GM18907 (cell line): ENCODE data around the gene RBM20.

Experiments
- ATAC-seq: cut with Tn5 transposase; IDR thresholded peaks from one replicate; pipeline ENCODE4 v1.9.1; 2021; ENCODE audit warnings: mild to moderate bottlenecking, moderate library complexity; ENCODE audit not compliant: unreplicated experiment

RBM20 gene

DNA sequence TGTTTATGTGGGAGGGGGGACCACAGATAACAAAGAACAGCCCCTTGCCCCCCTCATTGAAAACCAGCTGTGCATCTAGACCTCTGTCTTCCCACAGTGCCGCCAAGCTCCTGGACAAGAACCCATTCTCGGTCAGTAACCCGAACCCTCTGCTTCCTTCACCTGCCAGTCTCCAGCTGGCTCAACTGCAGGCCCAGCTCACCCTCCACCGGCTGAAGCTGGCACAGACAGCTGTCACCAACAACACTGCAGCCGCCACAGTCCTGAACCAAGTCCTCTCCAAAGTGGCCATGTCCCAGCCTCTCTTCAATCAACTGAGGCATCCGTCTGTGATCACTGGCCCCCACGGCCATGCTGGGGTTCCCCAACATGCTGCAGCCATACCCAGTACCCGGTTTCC lies 136.6 kb downstream of the RBM20 start:
- no peak for ATAC-seq

DNA sequence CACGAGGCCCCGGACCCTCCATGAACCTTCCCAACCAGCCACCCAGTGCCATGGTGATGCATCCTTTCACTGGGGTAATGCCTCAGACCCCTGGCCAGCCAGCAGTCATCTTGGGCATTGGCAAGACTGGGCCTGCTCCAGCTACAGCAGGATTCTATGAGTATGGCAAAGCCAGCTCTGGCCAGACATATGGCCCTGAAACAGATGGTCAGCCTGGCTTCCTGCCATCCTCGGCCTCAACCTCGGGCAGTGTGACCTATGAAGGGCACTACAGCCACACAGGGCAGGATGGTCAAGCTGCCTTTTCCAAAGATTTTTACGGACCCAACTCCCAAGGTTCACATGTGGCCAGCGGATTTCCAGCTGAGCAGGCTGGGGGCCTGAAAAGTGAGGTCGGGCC lies 137.0 kb downstream of the RBM20 start:
- ATAC-seq = no peak

DNA sequence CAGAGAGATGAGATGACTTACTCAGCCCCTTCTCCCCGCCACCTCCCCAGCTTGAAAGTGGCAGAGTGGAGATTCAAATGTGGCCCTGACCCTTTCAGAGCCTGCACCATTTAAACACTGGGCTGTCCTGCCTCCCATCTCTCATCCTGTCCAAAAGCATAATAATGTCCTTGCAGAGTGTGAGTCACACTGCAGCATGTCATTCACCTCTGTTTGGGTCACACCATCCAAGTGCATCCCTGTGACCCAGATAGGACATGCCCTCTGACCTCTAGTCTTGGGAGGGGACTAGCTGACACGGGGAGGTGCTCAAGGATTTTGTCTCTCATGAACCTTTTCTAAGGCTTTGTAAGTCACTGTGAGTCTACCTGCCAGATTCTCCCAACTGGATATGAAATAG lies 138.5 kb downstream of the RBM20 start:
- ATAC-seq = no peak

DNA sequence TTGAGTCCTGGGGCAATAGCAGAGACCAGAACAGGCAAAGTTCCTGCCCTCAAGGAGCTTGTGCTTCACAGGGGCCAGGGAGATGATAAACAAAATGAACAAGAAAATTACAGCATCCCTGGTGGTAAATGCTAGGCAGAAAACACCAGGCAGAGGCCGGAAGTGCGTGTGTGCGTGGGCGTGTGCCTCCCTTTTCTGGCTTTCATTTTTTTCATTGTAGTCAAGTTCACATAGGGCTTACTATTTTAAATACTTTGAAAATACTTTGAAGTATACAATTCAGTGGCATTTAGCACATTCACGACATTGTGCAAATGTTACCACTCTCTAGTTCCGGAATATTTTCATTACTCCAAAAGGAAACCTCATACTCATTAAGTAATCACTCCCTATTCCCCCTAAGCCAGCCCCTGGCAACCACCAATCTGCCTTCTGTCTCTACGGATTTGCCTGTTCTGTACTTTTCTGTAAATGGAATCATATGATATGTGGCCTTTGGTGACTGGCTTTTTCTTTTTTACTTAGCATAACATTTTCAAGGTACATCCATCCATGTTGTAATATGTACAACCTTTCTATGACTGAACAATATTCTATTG lies 139.5 kb downstream of the RBM20 start:
- ATAC-seq = no peak

DNA sequence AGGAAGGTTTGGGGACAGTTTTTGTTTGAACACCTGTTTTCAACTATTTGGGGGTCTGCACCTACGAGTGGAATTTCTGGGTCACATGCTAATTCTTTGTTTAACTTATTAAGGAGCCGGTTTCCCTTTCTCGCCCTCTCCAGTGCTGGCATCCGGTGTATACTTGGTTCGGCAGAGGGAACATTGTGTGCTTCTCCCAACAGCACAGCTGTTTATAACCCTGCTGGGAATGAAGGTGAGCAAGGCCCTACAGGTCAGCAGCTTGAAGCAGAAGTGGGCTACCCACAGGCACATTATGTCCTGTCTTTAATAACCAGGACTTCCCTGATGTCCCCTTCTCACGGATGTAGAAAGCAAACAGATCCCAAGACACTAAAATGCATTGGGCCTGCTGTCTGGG lies 140.1 kb downstream of the RBM20 start:
- no peak for ATAC-seq

DNA sequence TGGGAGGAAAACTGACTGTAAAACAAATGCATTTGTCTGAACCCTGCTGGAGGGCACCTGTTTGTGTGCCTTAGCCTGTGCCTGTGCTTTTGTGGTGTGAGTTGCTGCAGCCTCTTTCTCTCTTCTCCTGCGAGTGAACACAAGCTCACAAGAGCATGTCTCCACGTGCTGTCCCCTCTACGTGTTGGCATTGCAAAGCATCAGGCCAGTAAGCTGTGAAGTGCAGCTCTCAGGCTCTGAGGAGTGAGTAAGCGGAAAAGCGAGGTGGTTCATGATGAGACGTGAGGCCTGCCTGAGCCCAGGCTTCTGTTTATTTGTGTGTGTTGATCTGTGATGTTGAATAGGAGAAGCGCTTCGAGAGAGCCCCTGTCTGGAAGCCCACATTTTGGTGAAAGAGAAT lies 142.0 kb downstream of the RBM20 start:
- no peak for ATAC-seq

DNA sequence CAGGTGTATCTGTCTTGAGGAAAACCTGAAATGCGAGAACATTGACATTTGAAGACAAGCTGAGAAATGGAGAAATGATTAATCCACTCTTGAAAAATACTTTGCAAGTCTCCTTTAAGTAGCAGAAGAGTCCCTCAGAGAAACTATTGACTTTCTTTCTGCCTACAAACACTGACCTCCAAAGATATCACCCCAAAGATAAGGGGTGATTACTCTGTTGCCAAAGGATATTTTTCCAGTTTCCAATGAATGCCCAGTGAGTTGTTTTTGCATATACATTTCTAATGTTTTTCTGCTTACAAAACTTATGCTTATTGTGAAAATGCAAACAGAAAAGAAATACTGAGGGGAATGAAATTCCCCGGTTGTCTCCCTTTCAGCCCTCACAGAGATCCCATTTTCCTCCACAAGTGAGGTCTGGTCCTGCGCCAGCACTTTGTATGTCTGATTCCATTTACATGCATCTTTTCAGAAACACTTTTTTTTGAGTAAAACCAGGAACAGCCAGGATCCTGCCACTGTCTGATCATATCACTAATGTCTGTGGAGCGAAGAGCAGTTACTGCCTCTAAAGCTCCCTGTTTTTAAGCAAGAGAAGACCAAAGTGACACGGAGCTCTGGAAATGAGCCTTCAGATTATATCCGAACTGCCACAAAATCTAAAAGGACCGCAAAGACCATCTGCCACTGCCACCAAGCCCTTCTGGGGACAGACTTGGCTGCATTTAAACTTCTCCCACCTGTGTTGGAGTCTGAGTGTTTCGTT lies 144.7 kb downstream of the RBM20 start:
- no peak for ATAC-seq

DNA sequence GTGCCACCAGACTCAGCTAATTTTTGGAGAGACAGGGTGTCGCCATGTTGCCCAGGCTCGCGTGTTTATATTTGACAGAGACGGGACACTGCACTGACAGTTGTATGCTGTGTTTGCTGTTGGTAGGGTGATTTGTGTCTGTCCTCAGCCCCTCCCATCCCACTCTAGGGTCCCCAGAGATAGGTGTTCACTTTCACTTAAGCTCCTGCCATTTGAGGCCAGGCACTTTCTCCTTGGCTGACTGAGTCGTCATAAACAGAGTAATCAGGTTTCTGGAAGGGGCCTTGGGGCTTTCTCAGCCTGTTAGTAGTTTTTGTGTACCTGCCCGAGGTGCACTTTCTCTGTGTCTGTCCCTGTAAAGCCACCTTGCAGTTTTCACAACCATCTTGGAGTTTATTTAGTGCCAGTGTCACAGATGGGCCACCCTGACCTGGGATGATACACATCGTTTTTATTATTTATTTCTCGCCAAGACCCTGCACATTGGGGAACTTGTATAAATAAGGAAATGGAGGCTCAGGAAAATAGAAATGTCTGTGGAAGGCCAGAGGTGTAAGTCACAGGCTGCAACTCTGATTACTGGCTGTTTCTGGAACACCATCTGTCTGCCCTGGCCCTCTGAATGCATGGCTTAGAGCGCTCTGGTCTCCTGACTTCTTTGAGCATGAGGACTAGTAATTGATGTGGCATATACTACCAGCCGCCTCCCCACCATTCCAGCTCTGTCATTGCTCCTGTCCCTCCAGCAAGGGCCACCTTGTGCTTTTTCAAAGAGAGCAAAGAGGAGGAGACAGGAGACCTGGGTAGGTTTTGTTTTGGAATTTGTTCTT lies 145.7 kb downstream of the RBM20 start:
- ATAC-seq = no peak

DNA sequence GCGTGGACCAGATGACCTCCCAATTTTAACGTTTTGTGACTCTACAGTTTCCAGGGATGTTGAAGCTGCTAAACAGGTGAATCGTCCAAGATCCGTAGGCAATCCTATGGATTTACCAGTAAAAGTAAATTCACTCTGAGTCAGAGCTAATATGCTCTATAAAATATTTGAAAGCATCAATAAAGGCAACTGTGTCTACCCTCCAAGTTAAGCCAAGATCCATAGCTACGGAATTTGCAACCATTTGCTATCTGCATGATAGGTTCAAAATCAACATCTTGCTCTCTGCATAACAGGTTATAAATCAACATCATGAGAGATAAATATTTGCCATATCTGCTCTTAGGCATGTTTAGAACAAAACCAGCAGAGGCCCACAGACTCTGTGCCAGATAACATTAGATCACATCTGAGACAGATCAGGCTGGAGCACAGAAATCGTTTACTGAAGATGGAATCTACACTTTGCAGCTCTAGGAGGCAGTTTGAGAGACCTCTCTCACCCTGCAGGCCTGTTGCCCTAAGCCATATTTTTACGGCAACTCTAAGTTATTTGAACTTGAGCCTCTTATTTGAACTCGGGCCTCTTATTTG lies 146.9 kb downstream of the RBM20 start:
- ATAC-seq = no peak

DNA sequence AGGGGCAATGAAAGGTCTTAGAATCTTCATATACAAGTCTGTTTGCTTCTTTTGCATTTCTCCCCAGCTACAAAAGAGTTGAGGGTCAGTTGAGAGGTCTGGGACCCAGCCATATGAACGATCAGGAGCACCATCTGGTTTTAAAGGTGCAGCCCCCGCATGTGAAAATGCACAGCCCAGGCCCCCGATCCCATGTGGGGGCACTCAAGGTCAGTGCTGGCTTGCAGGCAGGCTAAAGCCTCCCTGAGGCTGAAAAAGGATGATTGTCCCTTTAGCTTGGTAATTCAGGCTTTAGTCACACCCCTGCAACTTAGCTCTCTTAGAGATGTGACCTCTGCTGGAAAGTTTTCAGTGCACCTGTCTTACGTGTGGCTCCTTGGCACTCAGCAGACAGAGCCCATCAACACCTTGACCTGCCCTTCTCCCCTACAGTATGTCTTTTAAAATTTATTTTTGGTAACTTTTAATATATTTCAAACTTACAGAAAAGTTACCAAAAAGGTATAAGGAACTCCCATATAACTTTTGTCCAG lies 147.5 kb downstream of the RBM20 start:
- no peak for ATAC-seq

DNA sequence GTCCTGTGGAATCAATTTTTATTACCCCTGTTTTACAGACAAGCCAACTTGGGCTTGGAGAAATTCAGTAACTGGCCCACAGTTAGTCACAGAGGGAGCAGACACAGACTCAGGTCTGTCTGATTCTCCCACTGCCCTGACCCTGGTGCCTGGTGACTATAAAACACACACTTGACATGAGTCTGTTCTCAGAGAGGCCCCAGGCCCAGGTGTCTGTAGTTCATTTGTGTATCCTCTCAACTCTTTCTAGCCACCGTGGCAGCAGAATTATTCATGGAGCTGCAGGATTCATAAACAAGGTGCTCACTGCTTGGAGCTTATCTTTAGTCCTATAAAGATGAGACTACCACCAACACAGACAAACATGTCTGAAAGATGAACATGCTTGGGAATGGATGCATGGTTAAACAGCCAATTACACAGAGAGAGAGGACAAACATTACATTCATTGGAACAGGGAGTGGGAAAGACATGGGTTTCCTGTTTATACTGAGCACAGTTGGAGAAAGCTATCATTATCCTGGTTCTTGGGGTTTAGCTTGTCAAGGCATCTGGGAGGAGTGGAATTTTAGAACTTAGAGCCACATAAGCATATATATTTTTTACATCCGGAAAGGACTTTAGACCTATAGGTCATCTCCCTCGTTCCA lies 148.5 kb downstream of the RBM20 start:
- ATAC-seq = no peak

DNA sequence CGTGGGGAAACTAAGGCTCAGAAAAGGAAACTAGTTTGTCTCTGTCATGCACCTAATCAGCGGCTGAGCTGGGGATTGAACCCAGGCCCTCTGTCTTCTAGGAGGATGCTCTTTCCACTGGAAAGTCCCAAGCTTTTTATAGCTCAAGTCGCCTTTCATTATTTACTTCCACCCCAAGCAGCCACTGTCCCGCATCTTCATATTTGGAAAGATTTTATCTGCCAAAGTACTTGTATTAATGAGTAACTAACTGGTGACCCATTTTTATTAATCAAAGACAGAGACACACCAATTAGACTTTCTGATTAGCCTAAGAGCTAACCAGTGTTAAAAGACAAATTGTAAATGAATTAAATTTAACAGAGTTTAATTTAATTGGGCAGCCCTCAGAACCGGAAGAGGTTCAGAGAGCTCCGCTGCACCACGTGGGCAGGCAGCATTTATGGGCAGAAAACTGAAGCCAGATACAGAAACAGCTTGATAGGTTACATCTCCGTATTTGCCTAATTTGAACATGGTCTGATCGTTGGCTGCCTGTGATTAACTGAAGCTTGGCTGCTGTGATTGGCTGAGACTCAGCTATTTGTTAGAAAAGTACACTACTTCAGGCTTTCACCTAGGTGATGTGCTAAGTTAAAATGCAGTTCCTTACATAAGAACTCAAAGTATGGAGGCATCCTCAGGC lies 149.1 kb downstream of the RBM20 start:
- ATAC-seq = no peak

DNA sequence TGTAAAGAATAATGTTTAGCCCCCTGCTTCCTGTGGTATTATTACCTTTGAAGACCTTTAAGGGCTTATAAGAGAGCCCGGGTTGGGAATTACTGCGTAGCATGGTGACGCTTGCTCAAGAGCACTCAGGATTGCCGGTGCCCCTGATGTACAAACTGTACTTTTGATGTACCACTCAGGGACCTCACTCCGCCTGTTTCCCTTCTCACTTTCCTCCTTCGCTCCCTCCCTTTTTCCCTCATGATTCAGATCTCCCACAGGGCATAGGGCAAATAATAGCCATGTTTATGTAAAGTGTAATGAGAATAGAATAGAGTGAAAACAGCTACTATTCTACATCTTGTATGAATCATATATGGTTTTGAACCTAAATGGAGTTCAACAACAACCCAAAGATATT lies 149.8 kb downstream of the RBM20 start:
- no peak for ATAC-seq

DNA sequence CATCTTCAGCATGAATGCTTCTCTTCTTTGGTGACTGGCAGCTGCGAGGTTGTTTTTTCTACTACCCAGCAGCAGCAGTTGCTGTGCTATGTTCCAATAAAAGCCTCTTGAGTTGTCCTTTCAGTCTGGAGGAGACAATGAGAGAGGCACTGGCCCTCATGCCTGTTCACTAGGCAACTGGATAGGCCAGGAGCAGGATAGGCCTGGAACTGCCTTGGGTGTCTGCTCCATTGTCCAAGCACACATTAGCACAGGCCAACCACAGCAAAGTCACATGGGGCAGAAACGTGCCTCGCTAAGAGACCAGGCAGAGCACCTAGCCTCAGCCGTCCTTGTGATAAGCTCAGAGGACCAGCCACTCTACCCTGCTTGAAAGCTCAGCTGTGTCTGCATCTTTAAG lies 150.7 kb downstream of the RBM20 start:
- ATAC-seq = no peak

DNA sequence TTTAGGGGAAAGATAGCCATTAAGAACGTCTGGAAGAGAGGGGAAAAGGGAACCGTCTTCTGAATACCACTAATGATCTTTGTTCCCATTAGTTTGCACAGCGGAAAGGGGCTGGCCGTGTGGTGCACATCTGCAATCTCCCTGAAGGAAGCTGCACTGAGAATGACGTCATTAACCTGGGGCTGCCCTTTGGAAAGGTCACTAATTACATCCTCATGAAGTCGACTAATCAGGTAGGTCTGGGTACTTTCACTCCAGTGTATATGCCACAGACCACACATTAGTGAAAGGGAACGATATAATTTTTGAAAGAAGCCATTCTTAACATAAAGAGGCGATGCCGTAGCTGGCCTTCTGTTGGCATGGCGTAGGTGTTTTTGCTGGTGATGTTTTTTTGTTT lies 153.3 kb downstream of the RBM20 start:
- no peak for ATAC-seq

DNA sequence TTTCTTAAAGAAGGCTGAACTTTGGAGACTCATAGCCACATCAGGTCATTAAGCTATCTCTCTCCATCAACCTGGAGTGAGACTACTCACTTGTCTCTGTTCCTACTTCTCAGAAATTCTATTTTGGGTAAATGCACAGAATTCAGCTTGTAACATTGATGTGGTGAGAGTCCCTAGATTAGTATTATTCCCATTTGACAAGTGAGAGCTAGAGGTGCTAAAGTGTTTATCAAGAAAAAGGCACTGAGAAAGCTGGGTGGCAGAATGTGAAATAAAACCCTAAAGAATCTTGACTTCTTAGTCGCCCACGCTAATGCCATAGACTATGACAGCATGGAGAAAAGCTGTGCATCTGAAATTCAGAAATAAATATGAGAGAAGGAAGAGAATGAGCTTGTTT lies 154.2 kb downstream of the RBM20 start:
- no peak for ATAC-seq

DNA sequence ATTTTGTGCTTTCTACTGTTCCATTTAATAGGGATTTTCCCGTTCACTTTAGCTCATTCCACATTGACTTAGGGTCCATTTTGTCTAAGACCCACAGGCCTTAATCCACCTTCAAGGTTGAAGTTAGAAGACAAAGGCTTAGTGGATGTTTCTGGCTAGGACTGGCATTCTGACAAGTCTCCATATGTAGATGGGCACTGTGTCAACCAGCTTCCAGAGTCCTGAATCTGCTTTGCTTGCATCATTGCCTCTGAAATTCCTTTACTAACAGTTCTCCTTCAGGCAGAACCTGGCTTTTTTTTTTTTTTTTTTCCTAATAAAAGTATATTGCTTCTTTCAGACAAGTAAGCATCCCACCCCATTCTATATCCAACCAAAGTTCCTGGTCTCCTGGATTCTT lies 158.0 kb downstream of the RBM20 start:
- no peak for ATAC-seq

DNA sequence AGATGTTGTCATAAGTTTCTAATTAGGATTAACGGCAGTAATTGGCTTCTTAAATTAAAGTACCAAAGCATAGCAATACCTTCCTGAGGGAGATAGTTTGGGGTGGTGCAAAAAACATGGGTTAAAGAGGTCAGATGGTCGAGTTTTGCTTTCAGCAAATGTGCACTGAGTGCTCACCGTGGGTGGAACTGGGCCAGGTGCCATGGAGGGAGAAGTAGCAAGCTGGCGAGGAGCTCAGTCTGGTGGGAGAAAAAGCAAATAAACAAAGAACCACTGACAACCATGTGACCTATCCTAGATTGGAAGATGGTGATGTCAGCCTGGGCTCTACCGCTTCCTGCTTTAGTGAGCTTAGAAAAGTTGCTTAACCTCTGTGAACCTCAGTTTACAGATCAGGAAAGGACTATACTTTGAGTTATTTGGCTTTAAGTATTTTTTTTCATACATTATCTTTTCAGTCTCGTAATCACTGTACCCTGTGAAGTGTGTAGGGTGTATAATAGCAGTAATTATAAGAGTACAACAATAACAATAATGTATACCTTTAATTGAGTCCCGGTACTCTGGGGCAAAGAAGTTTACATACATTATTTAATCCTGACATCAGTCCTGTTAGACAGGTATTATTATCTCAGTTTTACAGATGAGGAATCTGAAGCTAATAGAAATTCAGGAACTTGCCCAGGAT lies 158.6 kb downstream of the RBM20 start:
- peak; percentile 61 for ATAC-seq

DNA sequence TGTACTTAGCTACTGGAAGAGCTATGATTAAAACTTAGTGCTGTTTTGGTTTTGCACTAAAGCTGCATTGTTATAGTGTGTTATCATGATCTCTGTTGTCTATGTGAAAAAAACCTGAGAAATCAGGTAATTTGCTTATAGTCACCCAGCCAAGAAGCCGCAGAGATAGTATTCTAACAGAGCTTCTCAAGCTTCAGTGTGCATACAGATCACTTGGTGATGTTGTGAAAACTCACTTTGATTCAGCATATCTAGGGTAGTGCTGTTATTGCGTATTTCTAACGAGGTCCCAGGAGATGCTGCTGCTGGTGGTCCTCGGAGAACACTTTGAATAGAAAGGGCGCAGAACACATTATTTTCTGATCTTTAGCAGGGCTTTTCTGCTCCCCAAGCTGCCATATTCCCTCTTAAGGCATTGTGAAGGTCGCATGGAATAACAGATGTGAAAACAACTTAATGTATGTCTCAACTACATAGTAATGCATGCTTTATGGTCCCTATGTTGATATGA lies 159.2 kb downstream of the RBM20 start:
- ATAC-seq = peak; percentile 51
